HG03521 (cell line): ENCODE data around the gene NKAPD1.
A peak's percentile ranks its signal among the peaks of the same experiment; 100 is the strongest.
"Not testable (repeated sequence)": the region's sequence is repeated elsewhere in the genome, so short reads cannot be mapped to it uniquely, and the experiment has no call there.

ENCODE experiments used
- ATAC-seq: cut with Tn5 transposase; IDR thresholded peaks from one replicate; pipeline ENCODE4 v1.9.1; 2021; ENCODE audit warnings: mild to moderate bottlenecking, moderate library complexity; ENCODE audit not compliant: unreplicated experiment

The NKAPD1 gene

DNA sequence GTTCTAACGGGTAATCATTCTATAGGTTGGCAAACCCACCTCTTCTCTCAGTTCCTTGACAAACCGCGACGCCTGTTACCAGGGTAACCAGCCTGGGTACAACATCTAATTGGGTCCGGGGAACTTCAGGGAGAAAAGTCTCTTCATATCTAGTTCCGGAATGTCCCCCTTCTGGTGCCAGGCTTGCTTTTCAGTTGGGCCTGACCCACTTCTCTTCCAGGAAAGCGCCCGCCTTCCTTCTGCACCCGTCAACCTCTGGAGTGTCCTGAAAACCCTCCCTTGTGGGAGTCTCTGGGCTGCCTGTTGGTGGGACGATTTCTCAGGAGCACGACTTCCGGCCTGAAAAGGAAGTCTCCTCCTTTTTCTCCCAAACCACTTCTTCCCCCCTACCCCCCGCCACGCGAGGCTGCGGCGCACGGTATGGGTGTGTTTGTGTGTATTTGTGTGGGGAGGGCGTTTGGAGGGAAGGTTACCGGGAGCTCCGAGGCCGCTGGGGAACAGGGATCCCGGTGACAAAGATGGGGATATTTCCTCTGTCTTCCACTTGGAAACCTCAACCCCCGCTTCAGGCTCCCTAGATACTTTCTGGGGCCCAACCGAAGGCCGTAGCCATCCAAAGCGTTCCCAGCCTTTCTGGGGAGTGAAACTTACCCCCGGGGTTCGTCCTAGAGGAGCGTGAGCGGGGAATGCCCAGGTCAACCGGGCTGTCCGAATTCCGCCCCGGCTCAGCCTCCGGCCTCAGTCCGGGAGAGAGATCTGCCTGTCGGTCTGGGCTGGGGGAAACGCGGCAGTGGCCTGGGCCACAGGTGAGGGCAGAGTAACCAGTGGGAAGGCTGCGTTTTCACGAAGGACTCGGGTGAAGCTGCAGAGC is at the start of gene NKAPD1, which contains the start of gene PIH1D2:
TSS of gene NKAPD1 (plus strand) at position 359 of the 871 bp plus-strand sequence. CDS start 1,276 bp downstream, outside the sequence.
TSS of gene PIH1D2 (minus strand) at position 77 of the 871 bp plus-strand sequence. CDS start 843 bp downstream, outside the sequence.
- peak; percentile 78 for ATAC-seq

DNA sequence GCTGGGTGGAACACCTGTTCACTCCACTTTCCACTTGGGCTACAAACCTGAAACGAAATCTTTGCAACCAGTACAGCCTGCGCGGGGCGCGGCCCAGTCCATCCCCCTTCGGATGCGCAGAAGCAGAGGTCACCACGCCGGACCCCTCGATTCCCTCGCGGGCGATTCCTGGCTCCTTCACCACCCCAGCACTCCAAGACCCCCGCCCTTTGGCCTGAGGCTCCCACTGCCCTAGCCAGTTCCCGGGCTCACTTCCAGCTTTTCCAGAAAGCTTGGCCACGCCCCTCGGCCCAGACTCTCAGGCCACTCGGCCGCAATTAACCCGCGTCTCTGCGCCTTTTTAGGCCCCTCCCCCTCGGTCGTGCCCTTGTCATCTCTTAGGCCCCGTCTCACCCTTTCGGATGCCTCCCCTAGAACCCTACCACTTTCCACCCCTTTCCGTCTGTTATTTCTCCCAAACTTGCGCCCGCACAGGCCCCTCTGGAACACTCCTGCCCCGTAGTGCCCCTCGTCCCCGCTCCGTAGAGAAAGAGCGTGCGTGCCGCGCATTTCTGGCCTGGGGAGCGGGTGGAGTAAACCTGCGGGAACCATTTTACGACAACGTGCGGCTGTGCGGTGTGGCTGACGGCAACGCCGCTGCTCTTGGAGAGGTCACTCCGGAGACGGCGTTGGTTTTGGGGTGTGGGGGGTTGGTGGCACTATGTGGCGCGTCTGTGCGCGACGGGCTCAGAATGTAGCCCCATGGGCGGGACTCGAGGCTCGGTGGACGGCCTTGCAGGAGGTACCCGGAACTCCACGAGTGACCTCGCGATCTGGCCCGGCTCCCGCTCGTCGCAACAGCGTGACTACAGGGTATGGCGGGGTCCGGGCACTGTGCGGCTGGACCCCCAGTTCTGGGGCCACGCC is 49.1 kb upstream of the NKAPD1 start, which contains the start of gene DLAT:
TSS of gene DLAT (plus strand) at position 636 of the 906 bp plus-strand sequence. CDS start at position 701, 65 bp downstream.
- ATAC-seq, result peak; percentile 60

GRCh38 chr11:112025707-112026106 is 48.4 kb upstream of the NKAPD1 start:
- no peak for ATAC-seq

DNA sequence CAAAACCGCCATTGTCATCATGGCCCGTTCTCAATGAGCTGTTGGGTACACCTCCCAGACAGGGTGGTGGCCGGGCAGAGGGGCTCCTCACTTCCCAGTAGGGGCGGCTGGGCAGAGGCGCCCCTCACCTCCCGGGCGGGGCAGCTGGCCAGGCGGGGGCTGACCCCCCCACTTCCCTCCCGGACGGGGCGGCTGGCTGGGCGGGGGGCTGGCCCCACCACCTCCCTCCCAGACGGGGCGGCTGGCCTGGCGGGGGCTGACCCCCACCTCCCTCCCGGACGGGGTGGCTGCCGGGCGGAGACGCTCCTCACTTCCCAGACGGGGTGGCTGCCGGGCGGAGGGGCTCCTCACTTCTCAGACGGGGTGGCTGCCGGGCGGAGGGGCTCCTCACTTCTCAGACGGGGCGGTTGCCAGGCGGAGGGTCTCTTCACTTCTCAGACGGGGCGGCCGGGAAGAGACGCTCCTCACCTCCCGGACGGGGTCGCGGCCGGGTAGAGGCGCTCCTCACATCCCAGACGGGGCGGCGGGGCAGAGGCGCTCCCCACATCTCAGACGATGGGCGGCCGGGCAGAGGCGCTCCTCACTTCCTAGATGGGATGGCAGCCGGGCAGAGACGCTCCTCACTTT is 47.2 kb upstream of the NKAPD1 start:
- not testable (repeated sequence) for ATAC-seq

- ATAC-seq, result no peak
Measured at GRCh38 chr11:112029460-112029859, 44.6 kb upstream of the NKAPD1 start.

- ATAC-seq, result no peak
Measured at GRCh38 chr11:112033902-112034301, 40.2 kb upstream of the NKAPD1 start.

- ATAC-seq, result no peak
Measured at GRCh38 chr11:112037527-112037926, 36.6 kb upstream of the NKAPD1 start.

DNA sequence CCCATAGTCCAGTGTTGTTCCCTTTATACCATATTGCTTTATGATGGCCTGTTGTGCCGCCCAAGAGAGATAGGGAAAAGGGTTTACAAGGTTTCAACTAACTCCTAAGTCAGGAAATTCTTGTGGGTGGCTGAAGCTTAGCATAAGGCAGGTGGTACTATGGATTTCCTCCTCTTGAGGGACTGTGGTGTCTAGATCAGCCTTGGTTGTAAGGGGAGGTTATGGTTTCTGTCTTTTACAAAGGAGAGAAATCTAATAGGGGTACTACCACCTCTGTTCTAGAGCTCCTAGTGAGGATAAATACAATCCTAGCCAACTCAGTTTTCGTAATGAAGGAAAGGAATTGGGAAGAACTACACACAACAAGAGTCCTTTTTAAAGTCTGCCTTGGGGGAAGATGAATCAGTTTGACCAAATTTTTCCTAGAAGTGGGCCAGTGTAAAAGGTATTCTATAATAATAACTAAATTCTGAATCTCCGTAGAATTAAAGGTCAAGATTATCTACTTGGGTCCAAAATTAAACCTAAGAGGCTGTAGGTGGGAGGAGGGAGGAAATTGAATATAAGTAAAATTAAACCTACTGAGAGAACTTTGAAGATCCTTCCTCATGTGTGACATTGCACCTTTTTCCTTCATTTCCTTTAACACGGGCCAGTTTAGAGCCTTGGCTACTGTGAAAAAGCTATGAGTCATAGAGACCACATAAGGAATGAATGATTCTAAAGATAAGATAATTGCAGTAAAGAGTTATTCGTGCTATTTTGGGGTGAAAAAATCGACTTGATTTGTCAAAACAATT is 31.7 kb upstream of the NKAPD1 start:
- no peak for ATAC-seq

- ATAC-seq, result no peak
Measured at GRCh38 chr11:112042961-112043304, 31.2 kb upstream of the NKAPD1 start.

DNA sequence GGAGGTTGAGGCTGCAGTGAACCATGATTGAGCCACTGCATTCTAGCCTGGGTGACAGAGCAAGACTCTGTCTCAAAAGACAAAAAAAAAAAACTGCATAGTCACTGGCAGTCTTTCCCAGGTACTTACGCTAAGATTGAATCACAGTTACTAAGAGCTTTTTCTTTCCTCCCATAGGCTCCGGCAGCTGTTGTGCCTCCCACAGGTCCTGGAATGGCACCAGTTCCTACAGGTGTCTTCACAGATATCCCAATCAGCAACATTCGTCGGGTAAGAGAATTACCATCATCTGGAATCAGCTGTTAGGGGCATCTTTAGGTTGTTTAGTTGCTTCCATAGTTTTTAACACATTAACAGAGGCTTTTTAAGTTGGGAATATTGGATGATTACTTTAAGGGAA is 29.1 kb upstream of the NKAPD1 start:
- ATAC-seq, result no peak

GRCh38 chr11:112046647-112047046 is 27.5 kb upstream of the NKAPD1 start:
- not testable (repeated sequence) for ATAC-seq

DNA sequence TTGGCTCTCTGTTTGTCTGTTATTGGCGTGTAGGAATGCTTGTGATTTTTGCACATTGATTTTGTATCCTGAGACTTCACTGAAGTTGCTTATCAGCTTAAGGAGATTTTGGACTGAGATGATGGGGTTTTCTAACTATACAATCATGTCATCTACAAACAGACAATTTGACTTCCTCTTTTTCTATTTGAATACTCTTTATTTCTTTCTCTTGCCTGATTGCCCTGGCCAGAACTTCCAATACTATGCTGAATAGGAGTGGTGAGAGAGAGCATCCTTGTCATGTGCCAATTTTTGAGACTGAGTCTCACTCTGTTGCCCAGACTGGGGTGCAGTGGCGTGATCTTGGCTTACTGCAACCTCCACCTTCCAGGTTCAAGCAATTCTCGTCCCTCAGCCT is 25.8 kb upstream of the NKAPD1 start:
- not testable (repeated sequence) for ATAC-seq

DNA sequence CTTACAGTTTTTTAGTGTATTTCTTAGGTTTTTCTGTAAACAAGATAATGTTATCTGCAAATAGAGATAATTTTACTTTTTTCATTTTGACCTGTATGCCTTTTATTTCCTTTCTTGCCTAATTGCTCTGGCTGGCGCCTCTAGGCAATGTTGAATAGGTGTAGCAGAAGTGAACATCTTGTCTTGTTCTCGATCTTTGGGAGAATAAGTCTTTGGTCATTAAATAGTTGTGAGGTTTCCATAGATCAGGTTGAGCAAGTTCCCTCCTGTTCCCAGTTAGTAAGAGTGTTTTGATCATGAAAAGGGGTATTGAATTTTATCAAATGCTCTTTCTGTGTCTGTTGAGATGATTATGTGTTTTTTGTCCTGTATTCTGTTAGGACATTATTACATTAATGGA is 24.3 kb upstream of the NKAPD1 start:
- ATAC-seq, result no peak

DNA sequence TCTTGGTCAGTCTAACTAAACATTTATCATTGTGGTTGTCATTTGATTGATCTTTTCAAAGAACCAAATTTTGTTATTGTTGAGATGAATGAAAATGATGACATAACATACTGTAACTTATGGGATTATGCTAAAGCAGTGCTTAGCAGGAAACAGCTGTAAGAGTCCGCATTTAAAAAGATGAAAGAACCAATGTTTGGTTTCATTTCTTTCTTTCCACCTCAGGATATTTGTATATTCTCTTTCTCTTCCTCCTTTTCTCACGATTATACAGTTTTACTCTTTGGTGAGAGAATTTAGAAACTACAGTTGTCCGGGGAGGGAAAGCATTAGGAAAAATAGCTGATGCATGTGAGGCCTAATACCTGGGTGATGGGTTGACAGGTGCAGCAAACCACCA is 23.4 kb upstream of the NKAPD1 start:
- ATAC-seq, result peak; percentile 83

- ATAC-seq, result no peak
Measured at GRCh38 chr11:112051768-112052167, 22.3 kb upstream of the NKAPD1 start.

GRCh38 chr11:112057170-112057569 is 16.9 kb upstream of the NKAPD1 start:
- no peak for ATAC-seq

DNA sequence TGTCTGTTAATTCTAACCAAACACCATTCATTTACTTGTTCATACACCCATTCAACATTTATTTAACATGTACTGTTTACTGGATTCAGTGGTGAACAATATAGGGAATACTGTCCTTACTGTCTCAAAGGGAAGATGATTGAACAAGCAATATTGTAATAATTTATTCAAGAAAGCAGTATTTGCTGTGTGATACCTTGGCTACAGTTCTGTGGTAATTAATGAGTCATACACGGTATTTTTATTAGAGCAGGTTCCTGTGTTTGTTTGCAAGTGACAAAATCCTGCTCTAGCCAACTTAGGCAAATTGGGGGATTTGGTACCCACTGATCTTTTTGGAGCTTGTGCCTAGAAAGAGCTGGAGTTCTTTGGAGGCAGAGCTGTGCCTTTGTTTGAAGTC is 16.0 kb upstream of the NKAPD1 start:
- ATAC-seq, result no peak

- ATAC-seq, result no peak
Measured at GRCh38 chr11:112062923-112063322, 11.2 kb upstream of the NKAPD1 start.

- ATAC-seq, result no peak
Measured at GRCh38 chr11:112082729-112083128, 8.6 kb downstream of the NKAPD1 start.

DNA sequence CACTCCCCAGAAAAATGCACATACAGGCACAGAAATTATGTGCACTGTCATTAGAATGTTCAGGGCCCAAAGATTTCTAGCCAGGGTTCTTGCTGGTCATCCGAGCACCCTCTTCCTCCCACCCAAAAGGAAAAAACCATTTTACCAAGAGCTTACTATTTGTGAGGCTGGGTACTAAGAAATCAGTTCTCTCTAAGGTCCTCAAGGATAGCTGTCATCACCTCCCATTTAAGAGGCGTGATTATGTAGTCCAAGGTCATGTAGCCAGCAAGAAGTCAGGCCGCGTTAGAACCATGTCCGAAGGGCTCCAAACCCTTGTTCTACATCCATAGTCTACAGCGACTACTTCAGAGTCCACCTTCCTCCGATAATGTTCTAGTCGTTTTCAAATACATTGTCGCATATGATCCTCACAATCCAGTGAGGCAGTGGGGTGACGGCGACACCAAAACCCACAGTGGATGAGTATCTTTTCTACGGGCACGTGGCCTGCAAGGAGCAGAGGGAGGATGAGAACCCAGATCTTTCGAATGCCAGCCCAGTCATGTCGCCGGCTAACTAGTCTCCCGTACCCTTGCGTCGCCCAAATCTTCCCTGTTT is 11.8 kb downstream of the NKAPD1 start:
- ATAC-seq, result peak; percentile 23
